ENCODE measurements around the gene ACTR8.

ACTR8 gene

DNA sequence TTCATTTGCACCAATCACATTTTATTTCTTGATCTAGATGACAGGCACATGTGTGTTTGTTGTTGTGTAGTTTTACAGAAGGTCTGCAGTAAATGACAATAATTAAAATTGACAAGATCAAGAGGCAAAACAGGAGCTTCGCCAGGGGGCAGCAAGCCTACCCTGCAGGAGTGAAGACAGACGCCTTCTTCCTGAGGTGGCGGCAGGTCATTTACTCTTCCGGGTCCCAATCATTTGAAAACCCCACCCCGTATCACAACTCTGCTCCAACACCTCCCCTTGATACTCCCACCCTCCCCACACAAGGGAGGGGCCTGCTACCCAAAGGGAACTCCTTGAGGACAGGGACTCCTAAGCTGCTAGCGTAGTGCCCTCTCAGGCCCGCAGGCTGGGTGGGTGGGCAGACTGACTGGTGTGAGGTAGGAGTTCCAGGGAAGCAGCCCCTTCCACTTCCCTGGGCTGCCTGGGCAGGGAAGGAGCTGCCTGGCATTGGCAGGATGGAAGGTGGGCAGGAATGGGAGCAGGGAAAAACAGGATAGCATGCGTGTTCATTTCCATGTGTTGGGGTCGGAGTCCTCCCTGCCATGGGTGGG lies 48.8 kb downstream of the ACTR8 start:
- no peak for ATAC-seq (ENCODE audit: low read depth)
- H3K36me3 ChIP-seq (ENCODE audit: low read depth): no peaks in the 10 kb centered on the region
- no peak for DNase-seq (ENCODE audit: low spot score)
- H3K4me1 ChIP-seq (ENCODE audit: insufficient read depth, poor library complexity, severe bottlenecking): no peaks in the 10 kb centered on the region
- TF ChIP-seq, protein P1, sequence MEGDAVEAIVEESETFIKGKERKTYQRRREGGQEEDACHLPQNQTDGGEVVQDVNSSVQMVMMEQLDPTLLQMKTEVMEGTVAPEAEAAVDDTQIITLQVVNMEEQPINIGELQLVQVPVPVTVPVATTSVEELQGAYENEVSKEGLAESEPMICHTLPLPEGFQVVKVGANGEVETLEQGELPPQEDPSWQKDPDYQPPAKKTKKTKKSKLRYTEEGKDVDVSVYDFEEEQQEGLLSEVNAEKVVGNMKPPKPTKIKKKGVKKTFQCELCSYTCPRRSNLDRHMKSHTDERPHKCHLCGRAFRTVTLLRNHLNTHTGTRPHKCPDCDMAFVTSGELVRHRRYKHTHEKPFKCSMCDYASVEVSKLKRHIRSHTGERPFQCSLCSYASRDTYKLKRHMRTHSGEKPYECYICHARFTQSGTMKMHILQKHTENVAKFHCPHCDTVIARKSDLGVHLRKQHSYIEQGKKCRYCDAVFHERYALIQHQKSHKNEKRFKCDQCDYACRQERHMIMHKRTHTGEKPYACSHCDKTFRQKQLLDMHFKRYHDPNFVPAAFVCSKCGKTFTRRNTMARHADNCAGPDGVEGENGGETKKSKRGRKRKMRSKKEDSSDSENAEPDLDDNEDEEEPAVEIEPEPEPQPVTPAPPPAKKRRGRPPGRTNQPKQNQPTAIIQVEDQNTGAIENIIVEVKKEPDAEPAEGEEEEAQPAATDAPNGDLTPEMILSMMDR (IDR thresholded peaks at IDR 0.05; ENCODE audit: poor library complexity, severe bottlenecking): no peak
- no peak overlapping the region for H3K27ac ChIP-seq (ENCODE audit: poor library complexity, severe bottlenecking)
- H3K9me3 ChIP-seq (ENCODE audit: severe bottlenecking): no peaks in the 10 kb centered on the region
- H3K27me3 ChIP-seq (ENCODE audit: insufficient read depth, poor library complexity, severe bottlenecking): no peaks in the 10 kb centered on the region
- H3K4me3 ChIP-seq (ENCODE audit: severe bottlenecking): no peak overlapping the region

DNA sequence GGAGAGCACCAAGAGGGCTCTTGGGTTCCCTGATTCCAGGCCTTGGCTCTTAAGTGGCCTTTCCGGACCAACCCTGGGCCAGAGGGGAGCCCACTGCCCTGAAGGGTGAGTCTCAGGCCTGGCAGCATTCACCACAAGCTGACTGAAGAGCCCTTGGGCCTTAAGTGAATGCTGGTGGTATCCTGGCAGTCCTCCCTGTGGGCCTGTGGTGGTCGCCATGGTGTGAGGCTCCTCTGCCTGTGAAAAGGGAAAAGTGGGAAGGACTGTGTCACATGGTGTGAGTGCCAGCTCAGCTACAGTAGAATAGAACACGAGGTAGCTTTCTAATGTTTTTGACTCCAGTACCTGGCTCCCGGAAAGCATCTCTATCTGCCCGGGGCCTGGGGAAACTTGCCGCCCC lies 51.0 kb downstream of the ACTR8 start:
- H3K9me3 ChIP-seq (ENCODE audit: severe bottlenecking): no peaks in the 10 kb centered on the region
- no peaks in the 10 kb centered on the region for H3K27me3 ChIP-seq (ENCODE audit: insufficient read depth, poor library complexity, severe bottlenecking)
- no peaks in the 10 kb centered on the region for H3K36me3 ChIP-seq (ENCODE audit: low read depth)
- DNase-seq (ENCODE audit: low spot score) (no peak), ATAC-seq (ENCODE audit: low read depth) (no peak)
- H3K4me3 ChIP-seq (ENCODE audit: severe bottlenecking): no peak overlapping the region
- H3K4me1 ChIP-seq (ENCODE audit: insufficient read depth, poor library complexity, severe bottlenecking): no peaks in the 10 kb centered on the region
- TF ChIP-seq, protein P1 (IDR thresholded peaks at IDR 0.05; ENCODE audit: poor library complexity, severe bottlenecking): no peak
- H3K27ac ChIP-seq (ENCODE audit: poor library complexity, severe bottlenecking): no peak overlapping the region

DNA sequence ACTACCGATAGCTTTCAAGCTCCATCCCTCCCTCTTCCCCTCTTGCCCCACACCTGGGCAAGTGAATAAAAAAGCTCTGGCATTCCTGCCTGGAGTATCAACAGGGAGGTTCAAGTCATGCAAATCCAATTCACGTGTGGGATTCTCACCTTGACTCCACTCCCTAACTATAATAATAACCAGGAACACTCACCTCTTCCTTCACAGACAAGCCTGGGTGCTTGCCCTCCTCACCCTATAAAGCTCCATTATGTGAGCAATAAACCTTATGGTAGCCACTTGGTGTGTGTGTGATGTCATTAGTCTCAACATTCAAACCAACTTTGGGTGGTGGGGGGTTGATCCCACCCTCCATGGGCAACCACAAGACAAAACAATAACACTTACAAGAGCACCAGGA lies 52.3 kb downstream of the ACTR8 start:
- H3K4me1 ChIP-seq (ENCODE audit: insufficient read depth, poor library complexity, severe bottlenecking): no peaks in the 10 kb centered on the region
- DNase-seq (ENCODE audit: low spot score): no peak
- no peaks in the 10 kb centered on the region for H3K27me3 ChIP-seq (ENCODE audit: insufficient read depth, poor library complexity, severe bottlenecking)
- H3K9me3 ChIP-seq (ENCODE audit: severe bottlenecking): no peaks in the 10 kb centered on the region
- no peaks in the 10 kb centered on the region for H3K36me3 ChIP-seq (ENCODE audit: low read depth)
- no peak overlapping the region for H3K4me3 ChIP-seq (ENCODE audit: severe bottlenecking)
- TF ChIP-seq, protein P1 (IDR thresholded peaks at IDR 0.05; ENCODE audit: poor library complexity, severe bottlenecking): no peak
- no peak for ATAC-seq (ENCODE audit: low read depth)
- H3K27ac ChIP-seq (ENCODE audit: poor library complexity, severe bottlenecking): no peak overlapping the region

DNA sequence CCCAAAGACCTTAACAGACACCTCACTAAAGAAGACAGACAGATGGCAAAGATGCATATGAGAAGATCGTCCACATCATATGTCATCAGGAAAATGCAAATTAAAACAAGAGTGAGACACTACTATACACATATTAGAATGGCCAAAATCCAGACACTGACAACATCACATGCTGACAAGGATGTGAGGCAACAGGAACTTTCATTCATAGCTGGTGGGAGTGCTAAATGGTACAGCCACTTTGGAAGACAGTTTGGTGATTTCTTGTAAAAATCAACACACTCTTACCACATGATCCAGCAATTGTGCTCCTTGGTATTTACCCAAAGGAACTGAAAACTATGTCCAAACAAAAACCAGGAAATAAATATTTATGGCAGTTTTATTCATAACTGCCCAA lies 53.4 kb downstream of the ACTR8 start:
- Histone ChIP-seq H3K4me1 (ENCODE audit: insufficient read depth, poor library complexity, severe bottlenecking) (no peaks in the 10 kb centered on the region), H3K9me3 (ENCODE audit: severe bottlenecking) (no peaks in the 10 kb centered on the region), H3K4me3 (ENCODE audit: severe bottlenecking) (no peak overlapping the region), H3K27me3 (ENCODE audit: insufficient read depth, poor library complexity, severe bottlenecking) (no peaks in the 10 kb centered on the region), H3K27ac (ENCODE audit: poor library complexity, severe bottlenecking) (no peak overlapping the region), H3K36me3 (ENCODE audit: low read depth) (no peaks in the 10 kb centered on the region)
- DNase-seq (ENCODE audit: low spot score) (no peak), ATAC-seq (ENCODE audit: low read depth) (no peak)
- TF ChIP-seq, protein P1 (IDR thresholded peaks at IDR 0.05; ENCODE audit: poor library complexity, severe bottlenecking): no peak

DNA sequence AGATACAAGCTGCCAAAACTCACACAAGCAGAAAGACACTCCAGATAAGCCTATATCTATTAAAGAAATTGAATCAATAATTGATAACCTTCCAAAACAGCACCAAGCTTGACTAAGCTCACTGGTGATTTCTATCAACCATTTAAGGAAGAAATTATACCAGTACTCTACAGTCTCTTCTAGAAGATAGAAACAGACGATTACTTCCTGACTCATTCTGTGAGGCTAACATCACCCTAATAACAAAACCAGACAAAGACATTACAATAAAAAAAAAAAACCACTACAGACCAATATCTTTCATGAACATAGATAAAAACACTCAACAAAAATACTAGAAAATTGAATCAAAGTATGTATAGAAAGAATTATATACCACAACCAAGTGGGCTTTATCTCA lies 55.9 kb downstream of the ACTR8 start:
- H3K9me3 ChIP-seq (ENCODE audit: severe bottlenecking): no peaks in the 10 kb centered on the region
- DNase-seq (ENCODE audit: low spot score) (no peak), ATAC-seq (ENCODE audit: low read depth) (no peak)
- H3K4me3 ChIP-seq (ENCODE audit: severe bottlenecking): no peak overlapping the region
- TF ChIP-seq, protein P1 (IDR thresholded peaks at IDR 0.05; ENCODE audit: poor library complexity, severe bottlenecking): no peak
- no peak overlapping the region for H3K27ac ChIP-seq (ENCODE audit: poor library complexity, severe bottlenecking)
- H3K27me3 ChIP-seq (ENCODE audit: insufficient read depth, poor library complexity, severe bottlenecking): no peaks in the 10 kb centered on the region
- H3K4me1 ChIP-seq (ENCODE audit: insufficient read depth, poor library complexity, severe bottlenecking): no peaks in the 10 kb centered on the region
- no peaks in the 10 kb centered on the region for H3K36me3 ChIP-seq (ENCODE audit: low read depth)
